HepG2 (cell line): ENCODE measurements around the gene ANAPC2. TPM values are rescaled to one million over a fixed set of nuclear protein-coding genes. Genes with fewer than 3 reads are reported as not detected.

Source experiments
- ARHGAP35 ChIP-seq: sonication (generic); formaldehyde crosslinking; IDR thresholded peaks from 2 replicates; pipeline ENCODE4 v1.9.0; 2022; ENCODE audit warnings: mild to moderate bottlenecking, inconsistent platforms, moderate library complexity, missing genetic modification reagents, borderline replicate concordance
- GFI1 ChIP-seq: sonication (generic); formaldehyde crosslinking; IDR thresholded peaks from 2 replicates; pipeline ENCODE4 v1.5.0; 2020; ENCODE audit warnings: missing genetic modification reagents, mild to moderate bottlenecking, borderline replicate concordance
- GTF2F1 ChIP-seq: fragments of 150-350 bp; IDR thresholded peaks from 2 replicates; pipeline ENCODE4 v1.6.1; 2014; ENCODE audit warnings: low read length
- MIER3 ChIP-seq: IDR thresholded peaks from 2 replicates; pipeline ENCODE4 v1.6.1; 2016; ENCODE audit warnings: missing compliant biosample characterization, borderline replicate concordance
- NFIB ChIP-seq: sonication (generic); formaldehyde crosslinking; IDR thresholded peaks from 2 replicates; pipeline ENCODE4 v1.9.0; 2021; ENCODE audit warnings: missing genetic modification reagents, mild to moderate bottlenecking, borderline replicate concordance
- NR1H2 ChIP-seq: sonication (generic); formaldehyde crosslinking; IDR thresholded peaks from 2 replicates; pipeline ENCODE4 v1.8.1; 2022; ENCODE audit warnings: low read depth, missing genetic modification reagents, borderline replicate concordance
- RARG ChIP-seq: sonication (generic); formaldehyde crosslinking; IDR thresholded peaks from 2 replicates; pipeline ENCODE4 v1.4.0; 2020; ENCODE audit warnings: low read depth, mild to moderate bottlenecking, missing genetic modification reagents
- SIN3B ChIP-seq: fragments of 150-350 bp; IDR thresholded peaks from 2 replicates; pipeline ENCODE4 v1.6.1; 2014; ENCODE audit warnings: low read length
- SMAD3 ChIP-seq: sonication (generic); formaldehyde crosslinking; IDR thresholded peaks from 2 replicates; pipeline ENCODE4 v1.4.0; 2020; ENCODE audit warnings: missing genetic modification reagents
- SNAI1 ChIP-seq: sonication (generic); formaldehyde crosslinking; IDR thresholded peaks from 2 replicates; pipeline ENCODE4 v1.5.0; 2020; ENCODE audit warnings: mild to moderate bottlenecking, missing genetic modification reagents, borderline replicate concordance
- SP1 ChIP-seq, 2 experiments: fragments of 450-650 bp in 1 of 2; sonication (generic) in 1 of 2; formaldehyde crosslinking in 1 of 2; IDR thresholded peaks; 2 replicates each; pipeline versions ENCODE4 v1.4.0 to v1.6.1; 2016 to 2020; ENCODE audit warnings: missing genetic modification reagents in 1 of 2
- SPEN ChIP-seq: sonication (generic); formaldehyde crosslinking; IDR thresholded peaks from 2 replicates; pipeline ENCODE4 v1.5.1; 2020; ENCODE audit warnings: low read depth, mild to moderate bottlenecking, missing genetic modification reagents
- TGIF2 ChIP-seq: IDR thresholded peaks from 2 replicates; pipeline ENCODE4 v1.6.1; 2016; ENCODE audit warnings: control low read depth, missing compliant biosample characterization
- THAP11 ChIP-seq: IDR thresholded peaks from 2 replicates; pipeline ENCODE4 v1.6.1; 2016; ENCODE audit warnings: missing biosample characterization, missing genetic modification reagents
- ZNF335 ChIP-seq: sonication (generic); formaldehyde crosslinking; IDR thresholded peaks from 2 replicates; pipeline ENCODE4 v1.4.0; 2020; ENCODE audit warnings: missing genetic modification reagents
- ZNF382 ChIP-seq: sonication (generic); formaldehyde crosslinking; IDR thresholded peaks from 2 replicates; pipeline ENCODE4 v1.5.0; 2020; ENCODE audit warnings: missing genetic modification reagents, mild to moderate bottlenecking, borderline replicate concordance
- ZNF546 ChIP-seq: sonication (generic); formaldehyde crosslinking; conservative IDR thresholded peaks from 2 replicates; pipeline ENCODE4 v1.8.1; 2023; ENCODE audit warnings: mild to moderate bottlenecking, missing genetic modification reagents
- polyA plus RNA-seq, 8 experiments: library from polyadenylated mRNA; depleted of rRNA in 3 of 8; stranded (reverse) in 7 of 8; unstranded in 1 of 8; fragments of >200 nt; fragmentation: Illumina TruSeq in 4 of 8; extraction: Trizol in 4 of 8; gene quantifications; 2 replicates each; pipeline versions ENCODE4 v1.2.1 to v1.2.3, GENCODE V29; 2011 to 2016; ENCODE audit warnings: low read depth in 4 of 8, missing spikeins in 1 of 8, mixed read lengths in 1 of 8; ENCODE audit not compliant: insufficient read depth in 1 of 8
- total RNA-seq, 5 experiments: library from RNA; depleted of rRNA; stranded (reverse); fragments of >200 nt; fragmentation: Illumina TruSeq; extraction: Trizol; gene quantifications; 2 replicates each; pipeline ENCODE4 v1.2.3, GENCODE V29; 2016; ENCODE audit warnings: low read depth in 1 of 5
- TF ChIP-seq, protein P1 (sequence below): sonication (generic); formaldehyde crosslinking; IDR thresholded peaks from 2 replicates; pipeline ENCODE4 v1.5.0; 2020; ENCODE audit warnings: mild to moderate bottlenecking, missing genetic modification reagents
- TF ChIP-seq, protein P2 (sequence below): sonication (generic); formaldehyde crosslinking; IDR thresholded peaks from 2 replicates; pipeline ENCODE4 v1.8.0; 2022; ENCODE audit warnings: mild to moderate bottlenecking, missing genetic modification reagents; ENCODE audit not compliant: insufficient replicate concordance
- TF ChIP-seq, protein P3 (sequence below): sonication (generic); formaldehyde crosslinking; IDR thresholded peaks from 2 replicates; pipeline ENCODE4 v1.4.0; 2020; ENCODE audit warnings: mild to moderate bottlenecking, missing genetic modification reagents
- TF ChIP-seq, protein P4 (sequence below): sonication (generic); formaldehyde crosslinking; IDR thresholded peaks from 2 replicates; pipeline ENCODE4 v1.8.0; 2022; ENCODE audit warnings: low read depth, missing genetic modification reagents

Gene ANAPC2
- total and polyA plus RNA-seq, 2 of the 13 experiments (the other 11 are each of a cell fraction or from before 2014, with no cell fraction given): 12.3 to 15.4 TPM

DNA sequence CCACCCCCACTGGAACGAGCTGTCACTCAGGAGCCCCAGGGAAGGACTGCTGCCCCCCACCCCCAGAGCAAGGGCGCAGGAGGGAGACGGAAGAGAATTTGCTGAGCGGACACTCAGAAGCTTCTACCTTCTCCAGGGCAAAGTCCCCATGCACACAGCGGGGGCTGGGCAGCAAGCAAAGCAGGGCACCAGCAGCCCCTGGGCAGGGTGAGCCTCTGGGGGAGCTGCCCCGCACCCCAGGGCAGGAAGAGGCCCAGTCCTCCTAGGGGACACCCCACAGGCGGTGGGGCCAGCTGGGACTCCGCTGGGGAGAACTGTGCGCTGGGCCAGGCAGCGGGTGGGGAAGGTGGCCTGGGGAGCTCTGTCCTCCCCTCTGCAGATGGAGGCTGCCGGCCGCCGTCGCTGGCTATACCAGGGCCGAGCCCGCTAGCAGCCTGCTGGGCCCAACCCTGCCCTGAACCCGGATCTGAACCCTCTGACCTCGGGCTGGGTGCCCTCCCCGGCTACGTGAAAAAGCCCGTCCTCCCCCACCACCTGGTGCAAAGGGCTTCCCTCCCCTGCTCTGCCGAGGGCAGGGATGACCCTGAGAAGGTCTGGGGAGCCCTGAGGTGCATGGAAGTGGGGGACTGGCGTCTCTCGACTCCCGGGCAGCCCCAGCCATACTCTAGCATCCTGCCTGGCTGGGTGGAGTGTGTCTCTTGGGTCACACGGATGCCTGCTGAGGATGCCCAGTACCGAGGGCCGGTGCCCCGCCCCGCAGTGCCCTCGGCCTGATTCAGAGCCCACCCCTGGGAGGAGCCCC is 41.7 kb upstream of the ANAPC2 start (continued):
- peak; percentile 75; the same call in 1 of the 2 replicates for TF ChIP-seq SPEN (CRISPR knock-in tag)
- TF ChIP-seq ZNF546 (CRISPR knock-in tag): no peak
- no peak for TF ChIP-seq ZNF335 (CRISPR knock-in tag)
- 0 out of 2 replicates have a peak, but pooled peaks have one; percentile 58 for TF ChIP-seq ARHGAP35
- no peak for TF ChIP-seq GTF2F1
- TF ChIP-seq MIER3 (CRISPR knock-in tag): no peak; the same call in 1 of the 2 replicates
- no peak for TF ChIP-seq ZNF382 (CRISPR knock-in tag)
- no peak; the same call in 1 of the 2 replicates for TF ChIP-seq SNAI1 (CRISPR knock-in tag)
- no peak for TF ChIP-seq NR1H2 (CRISPR knock-in tag)
- TF ChIP-seq SMAD3 (CRISPR knock-in tag): no peak
- no peak for TF ChIP-seq SIN3B
- TF ChIP-seq TGIF2 (CRISPR knock-in tag): no peak
- TF ChIP-seq, protein P1, sequence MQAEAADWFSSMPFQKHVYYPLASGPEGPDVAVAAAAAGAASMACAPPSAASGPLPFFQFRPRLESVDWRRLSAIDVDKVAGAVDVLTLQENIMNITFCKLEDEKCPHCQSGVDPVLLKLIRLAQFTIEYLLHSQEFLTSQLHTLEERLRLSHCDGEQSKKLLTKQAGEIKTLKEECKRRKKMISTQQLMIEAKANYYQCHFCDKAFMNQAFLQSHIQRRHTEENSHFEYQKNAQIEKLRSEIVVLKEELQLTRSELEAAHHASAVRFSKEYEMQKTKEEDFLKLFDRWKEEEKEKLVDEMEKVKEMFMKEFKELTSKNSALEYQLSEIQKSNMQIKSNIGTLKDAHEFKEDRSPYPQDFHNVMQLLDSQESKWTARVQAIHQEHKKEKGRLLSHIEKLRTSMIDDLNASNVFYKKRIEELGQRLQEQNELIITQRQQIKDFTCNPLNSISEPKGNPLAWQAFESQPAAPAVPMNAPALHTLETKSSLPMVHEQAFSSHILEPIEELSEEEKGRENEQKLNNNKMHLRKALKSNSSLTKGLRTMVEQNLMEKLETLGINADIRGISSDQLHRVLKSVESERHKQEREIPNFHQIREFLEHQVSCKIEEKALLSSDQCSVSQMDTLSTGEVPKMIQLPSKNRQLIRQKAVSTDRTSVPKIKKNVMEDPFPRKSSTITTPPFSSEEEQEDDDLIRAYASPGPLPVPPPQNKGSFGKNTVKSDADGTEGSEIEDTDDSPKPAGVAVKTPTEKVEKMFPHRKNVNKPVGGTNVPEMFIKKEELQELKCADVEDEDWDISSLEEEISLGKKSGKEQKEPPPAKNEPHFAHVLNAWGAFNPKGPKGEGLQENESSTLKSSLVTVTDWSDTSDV: peak; percentile 72; the same call in 1 of the 2 replicates
- TF ChIP-seq SP1 (IDR thresholded peaks at IDR 0.05): no peak
- TF ChIP-seq SP1 (CRISPR knock-in tag; IDR thresholded peaks at IDR 0.05): no peak
- TF ChIP-seq, protein P2, sequence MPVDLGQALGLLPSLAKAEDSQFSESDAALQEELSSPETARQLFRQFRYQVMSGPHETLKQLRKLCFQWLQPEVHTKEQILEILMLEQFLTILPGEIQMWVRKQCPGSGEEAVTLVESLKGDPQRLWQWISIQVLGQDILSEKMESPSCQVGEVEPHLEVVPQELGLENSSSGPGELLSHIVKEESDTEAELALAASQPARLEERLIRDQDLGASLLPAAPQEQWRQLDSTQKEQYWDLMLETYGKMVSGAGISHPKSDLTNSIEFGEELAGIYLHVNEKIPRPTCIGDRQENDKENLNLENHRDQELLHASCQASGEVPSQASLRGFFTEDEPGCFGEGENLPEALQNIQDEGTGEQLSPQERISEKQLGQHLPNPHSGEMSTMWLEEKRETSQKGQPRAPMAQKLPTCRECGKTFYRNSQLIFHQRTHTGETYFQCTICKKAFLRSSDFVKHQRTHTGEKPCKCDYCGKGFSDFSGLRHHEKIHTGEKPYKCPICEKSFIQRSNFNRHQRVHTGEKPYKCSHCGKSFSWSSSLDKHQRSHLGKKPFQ: peak; percentile 89
- TF ChIP-seq, protein P3, sequence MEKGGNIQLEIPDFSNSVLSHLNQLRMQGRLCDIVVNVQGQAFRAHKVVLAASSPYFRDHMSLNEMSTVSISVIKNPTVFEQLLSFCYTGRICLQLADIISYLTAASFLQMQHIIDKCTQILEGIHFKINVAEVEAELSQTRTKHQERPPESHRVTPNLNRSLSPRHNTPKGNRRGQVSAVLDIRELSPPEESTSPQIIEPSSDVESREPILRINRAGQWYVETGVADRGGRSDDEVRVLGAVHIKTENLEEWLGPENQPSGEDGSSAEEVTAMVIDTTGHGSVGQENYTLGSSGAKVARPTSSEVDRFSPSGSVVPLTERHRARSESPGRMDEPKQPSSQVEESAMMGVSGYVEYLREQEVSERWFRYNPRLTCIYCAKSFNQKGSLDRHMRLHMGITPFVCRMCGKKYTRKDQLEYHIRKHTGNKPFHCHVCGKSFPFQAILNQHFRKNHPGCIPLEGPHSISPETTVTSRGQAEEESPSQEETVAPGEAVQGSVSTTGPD (CRISPR knock-in tag): no peak
- TF ChIP-seq NFIB: no peak
- TF ChIP-seq, protein P4, sequence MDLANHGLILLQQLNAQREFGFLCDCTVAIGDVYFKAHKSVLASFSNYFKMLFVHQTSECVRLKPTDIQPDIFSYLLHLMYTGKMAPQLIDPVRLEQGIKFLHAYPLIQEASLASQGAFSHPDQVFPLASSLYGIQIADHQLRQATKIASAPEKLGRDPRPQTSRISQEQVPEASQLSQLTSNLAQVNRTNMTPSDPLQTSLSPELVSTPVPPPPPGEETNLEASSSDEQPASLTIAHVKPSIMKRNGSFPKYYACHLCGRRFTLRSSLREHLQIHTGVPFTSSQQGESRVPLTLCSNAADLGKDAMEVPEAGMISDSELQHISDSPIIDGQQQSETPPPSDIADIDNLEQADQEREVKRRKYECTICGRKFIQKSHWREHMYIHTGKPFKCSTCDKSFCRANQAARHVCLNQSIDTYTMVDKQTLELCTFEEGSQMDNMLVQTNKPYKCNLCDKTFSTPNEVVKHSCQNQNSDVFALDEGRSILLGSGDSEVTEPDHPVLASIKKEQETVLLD (CRISPR knock-in tag): no peak
- peak; percentile 66; the same call in 1 of the 2 replicates for TF ChIP-seq THAP11 (CRISPR knock-in tag)
- TF ChIP-seq RARG (CRISPR knock-in tag): no peak
- no peak; the same call in 1 of the 2 replicates for TF ChIP-seq GFI1 (CRISPR knock-in tag)
